ENCODE data around the gene IL37.

GRCh38 chr2:112910865-112911264 is at the start of gene IL37:
- TF ChIP-seq CTCF (IDR thresholded peaks at IDR 0.05; ENCODE audit: poor library complexity, severe bottlenecking): no peak
- TF ChIP-seq EZH2 (IDR thresholded peaks at IDR 0.05; ENCODE audit: borderline replicate concordance, insufficient read depth, low read length, poor library complexity, severe bottlenecking): no peak
- no peak for TF ChIP-seq TAF1 (IDR thresholded peaks at IDR 0.05; ENCODE audit: low read depth)
- TF ChIP-seq POLR2AphosphoS5 (IDR thresholded peaks at IDR 0.05): no peak
- no peak for TF ChIP-seq EP300 (conservative IDR thresholded peaks at IDR 0.05; ENCODE audit: poor library complexity, severe bottlenecking)

All from neural cell (in vitro differentiated cells).